GM21447 (cell line): ENCODE data around the gene C1QTNF9.
"Not testable (repeated sequence)": the region's sequence is repeated elsewhere in the genome, so short reads cannot be mapped to it uniquely, and the experiment has no call there.

Experiments
- ATAC-seq: cut with Tn5 transposase; IDR thresholded peaks from one replicate; pipeline ENCODE4 v1.9.1; 2021; ENCODE audit not compliant: unreplicated experiment

The C1QTNF9 gene

DNA sequence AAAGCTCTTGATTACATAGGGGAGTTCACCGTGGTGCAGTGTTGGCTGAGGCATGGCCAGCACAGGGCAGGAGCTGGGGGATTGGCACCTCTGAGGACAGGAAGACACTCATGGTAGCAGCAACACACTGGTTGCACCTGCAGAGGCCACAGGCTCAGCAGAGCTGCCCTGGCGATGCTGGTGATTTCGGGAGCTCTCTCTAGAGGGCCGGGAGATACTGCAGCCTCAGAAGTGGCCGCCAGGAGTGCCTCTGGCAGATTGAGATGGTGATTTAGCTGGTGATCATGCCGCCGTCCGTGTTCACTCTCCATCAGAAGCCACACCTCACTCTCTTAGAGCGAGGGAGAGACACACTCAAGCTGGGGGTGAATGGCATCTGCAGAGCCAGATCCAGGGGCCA, 49.9 kb downstream of the C1QTNF9 start:
- not testable (repeated sequence) for ATAC-seq

DNA sequence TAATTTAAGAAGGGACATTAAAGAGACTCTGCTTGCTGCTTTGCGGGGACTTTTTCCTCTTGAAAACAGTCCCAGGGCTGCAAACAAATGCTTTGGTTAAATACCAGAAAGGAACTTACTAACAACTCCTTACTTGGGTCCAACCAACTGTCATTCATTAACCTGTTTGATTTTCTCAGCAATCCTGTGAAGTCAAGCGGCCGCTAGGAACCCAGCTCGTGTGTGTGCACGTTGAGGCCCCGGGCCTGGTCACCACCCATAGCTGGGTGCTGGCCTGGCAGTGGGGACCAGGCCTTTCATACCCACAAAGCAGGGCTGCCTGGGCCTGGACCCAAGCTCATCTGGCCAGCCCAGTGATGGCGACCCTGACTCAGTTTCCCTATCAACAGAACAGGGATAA, 50.7 kb downstream of the C1QTNF9 start:
- ATAC-seq: no peak

DNA sequence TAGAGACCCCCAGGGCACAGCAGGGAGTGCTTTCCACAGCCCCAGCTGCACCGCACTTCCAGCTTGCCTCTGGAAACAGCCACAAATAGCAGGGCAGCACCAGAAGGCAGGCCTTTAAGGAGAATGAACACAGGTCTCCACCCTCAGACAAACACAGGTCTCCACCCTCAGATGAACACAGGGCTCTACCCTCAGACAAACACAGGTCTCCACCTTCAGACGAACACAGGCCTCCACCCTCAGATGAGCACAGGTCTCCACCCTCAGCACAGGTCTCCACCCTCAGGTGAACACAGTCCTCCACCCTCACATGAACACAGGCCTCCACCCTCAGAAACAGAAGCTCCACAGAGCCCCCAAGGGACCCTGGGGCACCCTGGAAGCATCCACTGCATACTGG, 51.7 kb downstream of the C1QTNF9 start:
- ATAC-seq: no peak

DNA sequence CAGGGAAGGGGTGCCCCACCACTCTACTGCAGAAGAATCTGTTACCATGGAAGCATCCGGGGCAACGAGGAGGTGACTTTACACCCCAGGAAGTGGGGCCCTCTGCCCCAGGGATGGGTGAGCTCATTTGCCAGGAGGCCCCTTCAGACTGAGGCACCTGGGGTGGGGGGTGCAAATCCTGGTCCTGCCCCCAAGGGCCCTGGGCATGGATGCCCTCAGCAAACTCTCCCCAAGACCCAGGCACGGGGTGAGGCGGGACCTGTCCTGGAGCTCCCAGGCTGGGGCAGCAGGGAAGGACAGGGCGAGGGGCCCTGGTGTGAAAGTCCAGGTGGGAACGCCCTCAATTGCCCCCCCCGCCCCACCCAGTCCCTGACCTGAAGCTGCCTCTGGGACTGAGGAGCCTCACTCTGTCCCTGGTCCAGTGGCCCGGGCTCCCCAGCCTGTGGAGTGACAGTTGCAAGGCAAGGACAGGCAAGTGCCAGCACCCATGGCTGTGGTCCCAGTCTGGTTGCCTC, 52.5 kb downstream of the C1QTNF9 start:
- ATAC-seq: no peak

DNA sequence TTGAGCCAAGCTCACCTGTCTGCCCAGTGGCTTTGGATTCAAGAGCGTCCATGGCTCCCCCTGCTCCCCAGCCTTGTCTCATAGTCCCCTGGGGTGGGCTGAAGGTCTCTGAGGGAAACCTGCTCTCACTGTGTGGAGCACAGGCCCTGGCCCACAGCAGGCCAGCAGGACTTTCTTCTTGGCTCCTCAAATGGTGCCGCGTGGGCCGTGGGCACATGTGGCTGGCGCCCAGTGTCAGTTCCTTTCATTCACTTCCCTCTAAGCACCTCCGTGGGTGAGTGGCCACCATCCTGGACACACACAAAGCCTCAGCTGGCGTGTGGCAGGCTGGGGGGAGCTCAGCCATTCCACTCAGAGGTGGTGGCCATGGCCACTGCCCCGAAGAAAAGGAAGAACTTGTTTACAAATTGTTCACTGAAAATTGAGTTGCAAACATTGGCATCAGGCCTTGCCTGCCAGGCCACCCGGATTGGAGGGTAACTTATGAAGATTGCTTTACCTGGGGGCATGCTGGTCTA, 53.1 kb downstream of the C1QTNF9 start:
- ATAC-seq: no peak

DNA sequence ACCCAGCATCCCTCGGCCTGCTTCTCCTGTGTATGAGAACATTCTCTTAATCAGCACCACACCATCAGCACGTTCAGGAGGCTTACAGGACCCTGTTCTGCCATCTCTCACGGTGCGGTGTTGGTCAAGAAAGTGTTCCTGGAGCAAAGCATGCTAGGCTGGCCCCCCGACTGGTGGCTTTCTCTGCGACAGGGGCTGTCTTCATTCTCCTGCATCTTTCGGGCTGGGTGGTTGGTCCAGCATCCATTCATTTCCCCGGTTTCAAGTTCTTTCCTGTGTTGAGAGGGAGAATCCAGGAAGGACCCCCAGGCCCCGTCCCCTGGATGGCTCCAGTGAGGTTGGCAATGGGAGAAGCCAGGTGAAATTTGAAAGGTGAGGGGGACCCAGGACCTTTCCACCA, 55.8 kb downstream of the C1QTNF9 start:
- ATAC-seq: no peak

DNA sequence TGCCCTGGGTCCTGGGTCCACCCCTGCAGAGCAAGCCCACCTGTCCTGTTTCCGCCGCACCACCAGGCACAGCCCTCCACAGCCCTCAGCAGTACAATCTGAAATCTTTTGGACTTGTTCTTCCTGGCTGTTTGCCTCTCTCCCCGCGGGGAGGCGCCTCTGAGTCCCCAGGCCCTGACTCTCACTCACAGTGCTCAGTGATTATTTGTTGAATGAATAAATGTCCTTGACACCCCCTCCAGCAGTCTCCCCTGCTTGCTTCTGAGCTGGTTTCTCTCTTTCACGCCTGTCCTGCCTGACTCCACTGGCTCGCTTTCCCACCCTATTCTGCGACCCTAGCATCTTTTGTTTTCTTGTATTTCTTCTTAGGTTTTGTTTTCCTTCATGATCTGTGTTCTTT, 56.9 kb downstream of the C1QTNF9 start:
- ATAC-seq: not testable (repeated sequence)

DNA sequence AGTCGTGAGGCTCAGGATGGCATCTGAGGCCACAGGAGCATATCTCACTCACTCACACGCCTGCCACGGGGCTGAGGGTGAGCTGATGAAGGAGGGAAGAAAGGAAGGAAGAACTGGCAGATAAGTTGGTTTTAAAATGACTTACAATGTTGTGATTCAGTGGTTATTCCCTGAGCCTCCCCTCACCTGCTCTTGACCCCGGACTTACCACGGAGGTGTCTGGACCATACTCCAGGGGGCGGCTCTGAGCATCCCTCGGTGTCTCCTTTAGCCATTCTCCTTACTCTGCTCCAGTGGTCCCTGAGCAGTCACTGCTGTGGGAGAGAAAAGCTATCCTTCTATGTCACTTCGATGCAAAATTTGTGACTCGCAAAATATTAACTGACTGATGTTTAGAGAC, 61.9 kb downstream of the C1QTNF9 start:
- not testable (repeated sequence) for ATAC-seq
